HG03139 (cell line): ENCODE results near the gene NME1.
"Not testable (repeated sequence)": the region's sequence is repeated elsewhere in the genome, so short reads cannot be mapped to it uniquely, and the experiment has no call there.

Experiments
- ATAC-seq: cut with Tn5 transposase; IDR thresholded peaks from one replicate; pipeline ENCODE4 v1.9.1; 2021; ENCODE audit not compliant: unreplicated experiment

The NME1 gene

GRCh38 chr17:51153210-51154072 is at the start of gene NME1:
Gene NME1, plus strand, starts transcription at chr17:51153559. Its CDS starts 2,096 bp downstream, at chr17:51155655.
- ATAC-seq = peak; percentile 84

- no peak for ATAC-seq
Observed at GRCh38 chr17:51107778-51108177, 45.6 kb upstream of the NME1 start.

- not testable (repeated sequence) for ATAC-seq
Observed at GRCh38 chr17:51112303-51113222, 40.8 kb upstream of the NME1 start.

GRCh38 chr17:51115179-51115578 is 38.2 kb upstream of the NME1 start:
- no peak for ATAC-seq

DNA sequence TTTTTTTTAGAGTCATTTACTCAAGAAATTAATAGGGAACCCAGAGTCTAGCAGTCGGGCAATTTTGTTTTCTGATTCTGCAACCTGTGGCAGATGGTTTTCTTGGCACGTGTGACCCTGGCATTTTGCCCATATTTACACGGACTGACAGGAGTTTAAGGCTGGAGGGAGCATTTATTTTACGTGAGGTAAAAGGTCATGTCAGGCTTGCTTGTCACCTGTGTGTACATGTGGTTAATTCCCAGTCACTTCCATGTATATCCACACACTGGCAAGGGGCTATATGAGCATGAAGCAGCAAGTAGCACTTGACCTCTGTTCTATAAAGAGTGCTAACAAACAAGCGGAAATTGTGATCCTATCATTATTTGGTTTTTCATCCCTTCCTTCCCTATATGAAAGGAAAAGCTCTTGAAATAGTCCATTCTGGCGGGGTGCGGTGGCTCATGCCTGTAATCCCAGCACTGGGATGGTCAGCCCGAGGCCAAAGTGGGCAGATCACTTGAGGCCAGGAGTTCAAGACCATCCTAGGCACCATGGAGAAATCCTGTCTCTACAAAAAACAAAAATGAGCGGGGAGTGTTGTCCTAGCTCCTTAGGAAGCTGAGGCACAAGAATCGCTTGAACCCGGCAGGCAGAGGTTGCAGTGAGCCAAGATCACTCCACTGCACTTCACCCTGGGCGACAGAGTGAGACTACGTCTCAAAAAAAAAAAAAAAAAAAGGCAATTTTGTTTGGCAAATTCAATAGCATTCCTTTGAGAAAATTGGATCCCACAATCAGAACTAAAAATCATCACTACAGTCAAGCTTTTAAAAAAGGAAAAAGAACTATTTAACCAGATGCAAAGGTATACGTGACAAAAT is 34.8 kb upstream of the NME1 start:
- no peak for ATAC-seq

DNA sequence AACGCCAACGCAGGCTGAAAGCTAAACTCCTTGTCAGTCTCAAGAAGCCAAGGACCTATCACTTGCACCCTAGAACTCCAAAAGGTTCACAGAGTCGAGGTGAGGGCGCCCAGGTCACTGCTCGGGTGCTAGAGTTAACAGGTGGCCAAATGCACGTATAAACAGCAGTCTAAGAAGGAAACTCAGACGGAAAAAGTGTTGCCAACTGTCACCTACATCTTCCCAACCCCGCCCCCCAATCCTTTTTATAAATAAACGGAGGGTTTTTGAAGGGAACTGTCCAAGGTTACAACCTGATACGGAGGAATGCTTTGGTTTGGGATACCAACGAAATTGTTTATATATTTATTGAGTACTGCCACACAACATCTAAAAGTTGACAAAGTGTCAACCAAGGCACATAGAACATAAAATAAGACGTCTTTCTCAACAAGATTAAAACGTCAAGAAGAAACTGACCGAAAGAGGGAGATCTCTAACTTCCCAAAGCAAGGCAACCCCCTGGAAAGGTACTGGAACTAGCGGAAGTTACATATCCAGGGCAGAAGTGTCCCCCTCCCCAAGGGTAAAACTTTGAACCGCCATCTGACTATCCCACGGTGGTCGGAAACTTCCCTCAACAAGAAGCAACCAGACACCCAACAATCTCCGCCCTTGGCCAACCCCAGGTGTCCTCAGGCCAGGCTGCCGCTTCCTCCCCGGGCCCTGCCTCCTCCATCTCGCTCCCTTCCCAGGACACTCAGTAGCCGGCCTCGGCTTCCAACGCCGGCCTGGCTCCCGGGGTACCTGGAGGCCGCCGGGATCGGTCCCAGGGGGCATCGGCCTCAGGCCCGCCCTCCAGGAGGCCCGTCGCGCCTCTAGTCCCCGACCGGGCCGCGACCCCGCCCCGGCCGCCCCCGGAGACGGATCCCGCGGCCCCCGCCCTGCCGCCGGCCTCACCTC is 33.7 kb upstream of the NME1 start:
- peak; percentile 23 for ATAC-seq

DNA sequence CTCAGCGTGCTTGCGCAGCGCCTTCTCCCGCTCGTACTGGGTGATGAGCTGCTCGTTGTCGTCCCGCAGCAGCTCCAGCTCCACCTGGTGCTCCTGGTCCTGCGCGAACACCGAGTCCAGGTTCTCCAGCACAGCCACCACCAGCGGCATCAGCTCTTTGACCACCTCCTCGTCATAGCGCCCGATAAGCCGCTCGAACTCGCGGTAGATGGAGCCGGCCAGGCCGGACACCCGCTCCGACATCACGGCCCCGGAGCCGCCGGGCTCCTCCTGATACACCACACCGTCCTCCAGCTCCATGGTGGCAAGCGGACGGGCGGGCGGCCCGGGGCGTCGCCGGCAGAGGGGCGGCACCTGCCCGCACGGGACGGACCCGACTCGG is 33.0 kb upstream of the NME1 start:
- peak; percentile 32 for ATAC-seq

- ATAC-seq = peak; percentile 60
Observed at GRCh38 chr17:51120739-51121619, 32.4 kb upstream of the NME1 start, which contains the start of gene SPAG9. Gene SPAG9, minus strand, starts transcription at chr17:51120868. Its CDS starts 212 bp downstream, at chr17:51120656.

- ATAC-seq = peak; percentile 32
Observed at GRCh38 chr17:51121620-51122472, 31.5 kb upstream of the NME1 start.

DNA sequence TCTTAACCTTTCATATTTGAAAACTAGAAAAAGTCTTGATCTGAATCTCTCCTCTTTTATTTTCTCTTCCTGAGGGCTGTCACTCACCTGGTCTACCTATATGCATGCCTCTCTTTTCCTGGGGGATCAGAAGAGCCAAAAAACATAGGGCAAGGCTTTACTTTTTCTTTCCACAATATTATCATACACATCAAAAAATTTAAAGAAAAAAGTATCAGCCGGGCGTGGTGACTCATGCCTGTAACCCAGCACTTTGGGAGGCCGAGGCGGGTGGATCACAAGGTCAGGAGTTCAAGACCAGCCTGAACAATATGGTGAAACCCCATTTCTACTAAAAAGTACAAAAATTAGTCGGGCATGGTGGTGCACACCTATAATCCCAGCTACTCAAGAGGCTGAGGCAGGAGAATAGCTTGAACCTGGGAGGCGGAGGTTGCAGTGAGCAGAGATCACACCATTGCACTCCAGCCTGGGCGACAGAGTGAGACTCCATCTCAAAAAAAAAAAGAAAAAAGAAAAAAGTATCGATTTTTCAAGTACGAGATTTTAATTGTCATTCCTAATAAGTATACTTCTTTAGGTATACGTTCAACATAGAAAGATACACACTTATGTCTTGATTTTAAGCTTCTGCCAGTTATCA is 30.8 kb upstream of the NME1 start:
- ATAC-seq = not testable (repeated sequence)

- ATAC-seq = no peak
Observed at GRCh38 chr17:51124640-51125503, 28.5 kb upstream of the NME1 start.

- no peak for ATAC-seq
Observed at GRCh38 chr17:51128076-51128475, 25.3 kb upstream of the NME1 start.

DNA sequence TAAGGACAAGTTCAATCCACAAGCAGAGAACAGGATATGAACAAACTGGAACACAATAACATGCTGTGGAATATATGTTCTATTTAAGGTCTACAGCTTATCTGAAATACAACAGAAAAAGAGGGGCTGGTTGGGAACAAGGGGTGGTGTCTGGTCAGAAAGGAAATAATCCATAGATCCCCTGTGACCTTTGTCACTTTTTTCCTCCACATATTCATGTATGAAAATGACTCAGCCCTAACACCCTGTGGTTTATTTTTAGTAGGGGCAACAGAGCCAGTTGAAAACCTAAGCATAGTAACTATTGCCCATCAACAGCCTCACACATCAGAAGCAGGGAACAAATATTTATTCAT is 20.4 kb upstream of the NME1 start:
- no peak for ATAC-seq

- no peak for ATAC-seq
Observed at GRCh38 chr17:51133365-51133764, 20.0 kb upstream of the NME1 start.

- ATAC-seq = no peak
Observed at GRCh38 chr17:51135956-51136355, 17.4 kb upstream of the NME1 start.

DNA sequence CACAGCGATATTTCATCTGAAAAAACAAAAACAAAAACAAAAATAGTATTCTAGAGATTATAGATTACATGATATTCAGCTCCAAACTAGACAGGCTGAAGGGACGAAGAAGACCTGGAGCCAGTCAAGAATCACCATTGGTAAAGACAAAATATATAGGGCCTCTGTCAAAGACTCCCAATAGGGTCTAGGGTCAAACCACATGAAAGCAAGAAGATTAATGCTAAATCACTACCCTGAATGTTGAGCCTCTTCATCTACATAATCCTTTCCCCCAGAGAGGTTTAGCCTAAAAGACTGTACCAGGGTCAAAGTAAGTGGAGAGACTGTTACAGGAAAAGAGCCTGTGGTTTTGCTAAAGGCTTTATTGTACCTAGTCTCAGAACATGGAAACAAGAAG is 10.8 kb upstream of the NME1 start:
- no peak for ATAC-seq
